CD4-positive, alpha-beta T cell (primary cell): ENCODE results near the gene EAF2. TPM values are rescaled to one million over a fixed set of nuclear protein-coding genes. Genes with fewer than 3 reads are reported as not detected.

Experiments
- ATAC-seq: fragments of 200-7000 bp; cut with Tn5 transposase; one replicate; pipeline ENCODE4 v1.10.0; 2022; ENCODE audit warnings: mild to moderate bottlenecking; ENCODE audit not compliant: poor library complexity
- CTCF ChIA-PET: fragments of 350-600 bp; sonication (Branson Sonifier 250); formaldehyde crosslinking; loops from one replicate; lab custom pipeline; 2021; ENCODE audit warnings: antibody characterized with exemption, inconsistent platforms; lab: Charles Lee
- POLR2A ChIA-PET: fragments of 350-600 bp; sonication (Branson Sonifier 250); formaldehyde crosslinking; loops from one replicate; lab custom pipeline; 2021; ENCODE audit warnings: antibody characterized with exemption, inconsistent platforms; lab: Charles Lee
- DNase-seq, 14 experiments: peaks; one replicate each; pipeline ENCODE4 v3.0.0-alpha.2; 2013 to 2020; ENCODE audit warnings: mixed read lengths in 2 of 14
- H3K27ac ChIP-seq, 2 donors: one replicate each; pipeline versions ENCODE4 v1.5.1 to v1.7.0; 2013; ENCODE audit warnings: low read length in 2 of 2, low read depth in 1 of 2, mild to moderate bottlenecking in 1 of 2
- H3K27me3 ChIP-seq, 2 experiments: 1 replicate in 1 of 2; 2 replicates in 1 of 2; pipeline versions ENCODE4 v1.6.1 to v1.7.0; 2013; ENCODE audit warnings: low read length in 2 of 2, control low read depth in 1 of 2, mild to moderate bottlenecking in 1 of 2, moderate library complexity in 1 of 2; ENCODE audit not compliant: insufficient read depth in 2 of 2, control insufficient read depth in 1 of 2
- H3K36me3 ChIP-seq: one replicate; pipeline ENCODE4 v1.6.1; 2013; ENCODE audit warnings: low read length, control low read depth; ENCODE audit not compliant: insufficient read depth
- H3K4me1 ChIP-seq: one replicate; pipeline ENCODE4 v1.6.1; 2013; ENCODE audit warnings: low read length, control low read depth; ENCODE audit not compliant: insufficient read depth
- H3K4me3 ChIP-seq: one replicate; pipeline ENCODE4 v1.5.1; 2013; ENCODE audit warnings: mild to moderate bottlenecking, low read length, moderate library complexity
- H3K9me3 ChIP-seq, 2 experiments: 1 replicate in 1 of 2; 2 replicates in 1 of 2; pipeline versions ENCODE4 v1.6.1 to v1.7.0; 2013; ENCODE audit warnings: low read length in 2 of 2, mild to moderate bottlenecking in 2 of 2, control low read depth in 1 of 2, moderate library complexity in 1 of 2; ENCODE audit not compliant: control insufficient read depth in 1 of 2, insufficient read depth in 1 of 2
- H3K27ac Mint-ChIP-seq: one replicate; pipeline ENCODE4 v1.8.0; 2020; ENCODE audit warnings: mixed read lengths
- H3K27me3 Mint-ChIP-seq: one replicate; pipeline ENCODE4 v1.8.0; 2021; ENCODE audit warnings: mixed read lengths
- H3K36me3 Mint-ChIP-seq: one replicate; pipeline ENCODE4 v1.8.0; 2021; ENCODE audit warnings: low read depth, mixed read lengths
- H3K4me1 Mint-ChIP-seq: one replicate; pipeline ENCODE4 v1.8.0; 2021; ENCODE audit warnings: low read depth, mixed read lengths
- H3K4me3 Mint-ChIP-seq: one replicate; pipeline ENCODE4 v1.8.0; 2020; ENCODE audit warnings: mild to moderate bottlenecking, mixed read lengths
- H3K9me3 Mint-ChIP-seq: one replicate; pipeline ENCODE4 v1.8.0; 2020; ENCODE audit warnings: mixed read lengths
- CTCF ChIP-seq: fragments of 200-600 bp; IDR thresholded peaks from one replicate; pipeline ENCODE4 v1.8.0; 2022; ENCODE audit warnings: antibody characterized with exemption, mild to moderate bottlenecking
- intact Hi-C, 2 experiments: fragments of 100-400 bp; cut with DNase I in 1 of 2; cut with micrococcal nuclease in 1 of 2; formaldehyde crosslinking; loops; one replicate each; pipeline versions ENCODE4 v1.15.1 to v1.9.0; 2023 to 2025; cut with DNase I, micrococcal nuclease
- polyA plus RNA-seq, 2 donors: library from polyadenylated mRNA; unstranded; fragments of 120-200 nt; gene quantifications; one replicate each; pipeline ENCODE4 v1.2.1, GENCODE V29; 2013
- total RNA-seq, 174 experiments: library from RNA in 2 of 174; stranded (reverse) in 2 of 174; gene quantifications; one replicate each; pipeline ENCODE4 v1.2.3 and lab custom pipeline; 2021 to 2026

The EAF2 gene
- total RNA-seq (1 to 10 TPM; 3.7 to 4.4 TPM), total RNA-seq (lab: John Stamatoyannopoulos, UW) (1.1 to 11.0 (median 3.7) reads per million in 172 experiments)
- 9.6 TPM for polyA plus RNA-seq (2013, experiment 1 of 2)
- 10.5 TPM for polyA plus RNA-seq (2013, experiment 2 of 2)

- POLR2A ChIA-PET, result interaction anchor here (0.6 to 1.5 kb wide), 13 partner anchors 9 to 1740 kb away, joined by 3 to 9 read pairs (median 3); partner anchors contain the start of genes FAM162A, GOLGB1 and HCLS1
- Mint-ChIP-seq H3K9me3 (no peaks in the 10 kb centered on the region), H3K36me3 (peaks cover 45% of the 10 kb centered on the region), H3K27ac (peak within 1 kb of the TSS; percentile 79), H3K4me3 (peak within 1 kb of the TSS; percentile 92), H3K4me1 (peaks cover 61% of the 10 kb centered on the region), H3K27me3 (no peaks in the 10 kb centered on the region)
- Histone ChIP-seq H3K9me3 (no peaks in the 10 kb centered on the region), H3K4me1 (peaks cover 25% of the 10 kb centered on the region), H3K27ac (peak within 1 kb of the TSS; percentile 83 to 84), H3K27me3 (no peaks in the 10 kb centered on the region), H3K4me3 (peak within 1 kb of the TSS; percentile 70), H3K36me3 (peaks cover 21% of the 10 kb centered on the region)
- intact Hi-C loops, result loop anchor here (2.0 to 10.0 kb wide), 16 partner anchors 86 to 1747 kb away; partner anchors contain the start of genes GOLGB1 (in 2 of the 2), FAM162A (in 1 of the 2), GTF2E1 (in 1 of the 2) and HCLS1 (in 1 of the 2)
- DNase-seq (peak; percentile 90 to 98 (median 95)), ATAC-seq (peak; percentile 95)
- no peak for TF ChIP-seq CTCF
- CTCF ChIA-PET, result interaction anchor here (1.2 kb wide), 1 partner anchor 108 kb away, joined by 3 read pairs; no protein-coding TSS in a partner anchor
These were observed at the start of gene EAF2, which contains the start of gene IQCB1 for GRCh38 chr3:121834671-121835464. TSS of gene EAF2 (plus strand) at chr3:121835209. CDS start at chr3:121835286, 77 bp downstream. TSS of gene IQCB1 (minus strand) at chr3:121835060. CDS start at chr3:121828960, 6,100 bp downstream.

- Mint-ChIP-seq H3K36me3 (peaks cover 92% of the 10 kb centered on the region), H3K4me1 (no peaks in the 10 kb centered on the region), H3K9me3 (no peaks in the 10 kb centered on the region), H3K4me3 (no peak overlapping the region), H3K27ac (no peak overlapping the region), H3K27me3 (no peaks in the 10 kb centered on the region)
- Histone ChIP-seq H3K4me3 (no peak overlapping the region), H3K36me3 (peaks cover 54% of the 10 kb centered on the region), H3K4me1 (no peaks in the 10 kb centered on the region), H3K9me3 (no peaks in the 10 kb centered on the region), H3K27me3 (no peaks in the 10 kb centered on the region), H3K27ac (no peak overlapping the region)
- no peak for TF ChIP-seq CTCF
- ChIA-PET CTCF (interaction anchor here (1.0 kb wide), 1 partner anchor 18 kb away, joined by 3 read pairs; no protein-coding TSS in a partner anchor), POLR2A (no interaction called here)
- intact Hi-C loops, result loop anchor here in 1 of 2 experiments (2.0 kb wide), 1 partner anchor 46 kb away; no protein-coding TSS in a partner anchor
- DNase-seq (no peak), ATAC-seq (no peak)
These were observed 48.5 kb upstream of the EAF2 start for GRCh38 chr3:121786485-121786884.

GRCh38 chr3:121793078-121793477, 41.9 kb upstream of the EAF2 start:
- no peak for DNase-seq
- Mint-ChIP-seq H3K36me3 (peaks cover 78% of the 10 kb centered on the region), H3K4me1 (no peaks in the 10 kb centered on the region), H3K27ac (no peak overlapping the region), H3K27me3 (no peaks in the 10 kb centered on the region), H3K4me3 (no peak overlapping the region), H3K9me3 (no peaks in the 10 kb centered on the region)
- no peak for TF ChIP-seq CTCF
- Histone ChIP-seq H3K9me3 (no peaks in the 10 kb centered on the region), H3K4me3 (no peak overlapping the region), H3K27ac (no peak overlapping the region), H3K27me3 (no peaks in the 10 kb centered on the region), H3K36me3 (peaks cover 30% of the 10 kb centered on the region), H3K4me1 (no peaks in the 10 kb centered on the region)
- ChIA-PET CTCF (no interaction called here), POLR2A (no interaction called here)
- intact Hi-C loops, result no loop called here
- no peak for ATAC-seq
